ENCODE measurements around the gene SCLY. TPM values are rescaled to one million over a fixed set of nuclear protein-coding genes. Genes with fewer than 3 reads are reported as not detected.
A peak's percentile ranks its signal among the peaks of the same experiment; 100 is the strongest.

The SCLY gene
- total and polyA plus RNA-seq, 2 of the 8 experiments (the other 6 are each of a cell fraction or from before 2014, with no cell fraction given): 79.0 to 79.5 TPM

GRCh38 chr2:238095143-238095542 lies 34.3 kb downstream of the SCLY start:
- ChIA-PET POLR2A (ENCODE audit: partially characterized antibody) (interaction anchor here (1.3 to 2.0 kb wide), 3 partner anchors 18 to 36 kb away, joined by 3 to 7 read pairs (median 5); no protein-coding TSS in a partner anchor), CTCF (ENCODE audit: partially characterized antibody) (interaction anchor here (1.3 kb wide), 1 partner anchor 44 kb away, joined by 4 read pairs; the partner anchor contains the start of gene KLHL30)
- no peak overlapping the region for H2AK5ac ChIP-seq (ENCODE audit: low read depth, low read length)
- H4K8ac ChIP-seq (ENCODE audit: extremely low read depth, insufficient read depth, low read length): no peak overlapping the region
- no peak overlapping the region for H3K4me3 ChIP-seq (ENCODE audit: extremely low read depth in 1 of 4, insufficient read depth in 2 of 4, low read depth in 3 of 4, low read length in 4 of 4)
- 0 out of 2 replicates have a peak, but pooled peaks cover 2% of the 10 kb centered on the region for H3K79me1 ChIP-seq (ENCODE audit: low read depth, low read length)
- H3K27me3 ChIP-seq (replicated peaks in 1 of 4; ENCODE audit: control insufficient read depth in 3 of 4, extremely low read depth in 1 of 4, insufficient read depth in 3 of 4, low read length in 3 of 4): no peaks in the 10 kb centered on the region
- H3K23me2 ChIP-seq (ENCODE audit: low read depth, low read length): no peaks in the 10 kb centered on the region
- H2BK20ac ChIP-seq (ENCODE audit: low read length): no peak overlapping the region
- H4K20me1 ChIP-seq (replicated peaks in 1 of 2; ENCODE audit: control insufficient read depth in 1 of 2, insufficient read depth in 2 of 2, low read length in 2 of 2): peaks cover 2 to 4% of the 10 kb centered on the region in 2 experiments
- no peaks in the 10 kb centered on the region for H3K9me3 ChIP-seq (ENCODE audit: insufficient read depth in 2 of 2, low read depth in 1 of 2, low read length in 1 of 2)
- no peak overlapping the region for H4K5ac ChIP-seq (ENCODE audit: insufficient read length, low read depth, low read length)
- H3K36me3 ChIP-seq (ENCODE audit: control insufficient read depth in 2 of 4, insufficient read depth in 4 of 4, low read length in 3 of 4): peaks cover 0 to 23% (median 8%) of the 10 kb centered on the region in 4 experiments; a peak in 5 of 8 replicates
- no peak for DNase-seq (ENCODE audit: low read depth in 1 of 2, low spot score in 2 of 2)
- no peak overlapping the region for H3K23ac ChIP-seq (ENCODE audit: insufficient read length)
- H2BK120ac ChIP-seq (replicated peaks; ENCODE audit: low read depth, low read length): no peak overlapping the region
- no peak overlapping the region for H3K18ac ChIP-seq (ENCODE audit: extremely low read depth, low read length)
- H3K4me1 ChIP-seq (replicated peaks in 1 of 4; ENCODE audit: control insufficient read depth in 3 of 4, insufficient read depth in 4 of 4, low read length in 3 of 4): peaks cover 0 to 18% (median 12%) of the 10 kb centered on the region in 4 experiments; a peak in 6 of 7 replicates
- no peak for FAIRE-seq
- no peak overlapping the region for H2BK15ac ChIP-seq (ENCODE audit: low read length)
- no peak overlapping the region for H2BK5ac ChIP-seq (ENCODE audit: low read depth, low read length)
- no peak overlapping the region for H3K56ac ChIP-seq (replicated peaks; ENCODE audit: insufficient read length, low read depth, low read length)
- no peak overlapping the region for H3K14ac ChIP-seq (ENCODE audit: insufficient read length)
- no peak overlapping the region for H3K4me2 ChIP-seq (ENCODE audit: insufficient read depth in 1 of 2, low read depth in 2 of 2, low read length in 2 of 2)
- WGBS, 2 experiments (ENCODE audit: extremely low coverage in 1 of 2, insufficient coverage in 1 of 2, insufficient read length in 1 of 2, insufficient replicate concordance in 2 of 2, low coverage in 1 of 2, low lambda C conversion rate in 2 of 2, missing lambda C conversion rate in 1 of 2): 93% methylated on average over 7 of the region's 7 CpGs; no CpG with 5 or more reads in 1 of the 2 experiments
- H3K9ac ChIP-seq (replicated peaks in 1 of 4; ENCODE audit: extremely low read depth in 1 of 4, low read depth in 3 of 4, low read length in 3 of 4): 0 out of 7 replicates have a peak overlapping the region, but pooled peaks of 1 of the 4 experiments have one; percentile 8
- H2BK12ac ChIP-seq (ENCODE audit: low read depth, low read length): no peak overlapping the region
- no peak overlapping the region; the same call in 1 of the 2 replicates for H3K27ac ChIP-seq (ENCODE audit: low read depth, low read length)
- H4K91ac ChIP-seq (replicated peaks; ENCODE audit: insufficient read length, low read length): no peak overlapping the region
- H3K4ac ChIP-seq (replicated peaks; ENCODE audit: insufficient read length, low read depth, low read length): no peak overlapping the region
- no peak overlapping the region for H2AFZ ChIP-seq (ENCODE audit: low read length)
- no peaks in the 10 kb centered on the region for H3K79me2 ChIP-seq (ENCODE audit: control insufficient read depth in 1 of 2, insufficient read depth in 2 of 2, low read length in 2 of 2)
- TF ChIP-seq HDAC6 (IDR thresholded peaks at IDR 0.05; ENCODE audit: low read depth, low read length) (no peak), SIRT6 (IDR thresholded peaks at IDR 0.05; ENCODE audit: low read length) (no peak), BRCA1 (IDR thresholded peaks at IDR 0.05; ENCODE audit: low read depth, low read length) (no peak), BACH1 (IDR thresholded peaks at IDR 0.05; ENCODE audit: low read length) (no peak), BCL11A (IDR thresholded peaks at IDR 0.05; ENCODE audit: low read depth in 2 of 2, low read length in 2 of 2) (no peak), EZH2 (IDR thresholded peaks at IDR 0.05; ENCODE audit: low read depth, low read length, severe bottlenecking) (no peak), CEBPB (IDR thresholded peaks at IDR 0.05; ENCODE audit: low read depth, low read length) (no peak), SP2 (IDR thresholded peaks at IDR 0.05; ENCODE audit: low read length) (no peak), EP300 (IDR thresholded peaks at IDR 0.05; ENCODE audit: borderline replicate concordance in 1 of 2, low read depth in 2 of 2, low read length in 2 of 2) (no peak)
- TF ChIP-seq, protein P1, sequence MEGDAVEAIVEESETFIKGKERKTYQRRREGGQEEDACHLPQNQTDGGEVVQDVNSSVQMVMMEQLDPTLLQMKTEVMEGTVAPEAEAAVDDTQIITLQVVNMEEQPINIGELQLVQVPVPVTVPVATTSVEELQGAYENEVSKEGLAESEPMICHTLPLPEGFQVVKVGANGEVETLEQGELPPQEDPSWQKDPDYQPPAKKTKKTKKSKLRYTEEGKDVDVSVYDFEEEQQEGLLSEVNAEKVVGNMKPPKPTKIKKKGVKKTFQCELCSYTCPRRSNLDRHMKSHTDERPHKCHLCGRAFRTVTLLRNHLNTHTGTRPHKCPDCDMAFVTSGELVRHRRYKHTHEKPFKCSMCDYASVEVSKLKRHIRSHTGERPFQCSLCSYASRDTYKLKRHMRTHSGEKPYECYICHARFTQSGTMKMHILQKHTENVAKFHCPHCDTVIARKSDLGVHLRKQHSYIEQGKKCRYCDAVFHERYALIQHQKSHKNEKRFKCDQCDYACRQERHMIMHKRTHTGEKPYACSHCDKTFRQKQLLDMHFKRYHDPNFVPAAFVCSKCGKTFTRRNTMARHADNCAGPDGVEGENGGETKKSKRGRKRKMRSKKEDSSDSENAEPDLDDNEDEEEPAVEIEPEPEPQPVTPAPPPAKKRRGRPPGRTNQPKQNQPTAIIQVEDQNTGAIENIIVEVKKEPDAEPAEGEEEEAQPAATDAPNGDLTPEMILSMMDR (IDR thresholded peaks at IDR 0.05; ENCODE audit: control extremely low read depth in 1 of 3, insufficient read depth in 1 of 3, low read depth in 1 of 3, low read length in 3 of 3): no peak
- TF ChIP-seq, protein P2, sequence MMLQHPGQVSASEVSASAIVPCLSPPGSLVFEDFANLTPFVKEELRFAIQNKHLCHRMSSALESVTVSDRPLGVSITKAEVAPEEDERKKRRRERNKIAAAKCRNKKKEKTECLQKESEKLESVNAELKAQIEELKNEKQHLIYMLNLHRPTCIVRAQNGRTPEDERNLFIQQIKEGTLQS (IDR thresholded peaks at IDR 0.05; ENCODE audit: insufficient read depth, low read depth, low read length): no peak
